Measurements from ENCODE around the gene EFL1. TPM values are rescaled to one million over a fixed set of nuclear protein-coding genes. Genes with fewer than 3 reads are reported as not detected.

EFL1 gene
- total and polyA plus RNA-seq, 2 of the 8 experiments (the other 6 are each of a cell fraction or from before 2014, with no cell fraction given): 10.8 to 31.5 TPM

GRCh38 chr15:82108489-82109078, 153.9 kb downstream of the EFL1 start (continued):
- TF ChIP-seq ATF2 (IDR thresholded peaks at IDR 0.05; ENCODE audit: low read length) (no peak), SIX5 (IDR thresholded peaks at IDR 0.05; ENCODE audit: low read depth, low read length) (no peak), MAFK (IDR thresholded peaks at IDR 0.05; ENCODE audit: low read depth, low read length) (no peak), SP2 (IDR thresholded peaks at IDR 0.05; ENCODE audit: low read length) (no peak), CTCF (IDR thresholded peaks at IDR 0.05; ENCODE audit: control extremely low read depth in 1 of 3, insufficient read depth in 1 of 3, low read depth in 1 of 3, low read length in 3 of 3) (peak; percentile 88 to 93 (median 91)), YY1 (IDR thresholded peaks at IDR 0.05; ENCODE audit: low read depth, low read length) (no peak), HDAC6 (IDR thresholded peaks at IDR 0.05; ENCODE audit: low read depth, low read length) (no peak), TCF12 (IDR thresholded peaks at IDR 0.05; ENCODE audit: low read depth, low read length) (no peak)
